GM12872 (cell line): ENCODE measurements around the gene PEAK3.

Source experiments
- CTCF ChIP-seq: IDR thresholded peaks from 3 replicates; pipeline ENCODE4 v1.5.1; 2011; ENCODE audit warnings: low read depth, mild to moderate bottlenecking, low read length, moderate library complexity; ENCODE audit not compliant: insufficient read depth

The PEAK3 gene

GRCh38 chr19:2252055-2252796 is 29.7 kb downstream of the PEAK3 start:
- TF ChIP-seq CTCF, result no peak

- no peak for TF ChIP-seq CTCF
These were observed 30.6 kb downstream of the PEAK3 start for GRCh38 chr19:2251106-2252054.

- no peak for TF ChIP-seq CTCF
These were observed 31.2 kb downstream of the PEAK3 start for GRCh38 chr19:2250766-2251105.

- TF ChIP-seq CTCF, result no peak
These were observed 31.9 kb downstream of the PEAK3 start for GRCh38 chr19:2249880-2250765.

- no peak for TF ChIP-seq CTCF
These were observed 32.7 kb downstream of the PEAK3 start, which contains the start of gene AMH for GRCh38 chr19:2249010-2249866. Gene AMH (plus strand): TSS chr19:2249323. CDS start chr19:2249333, 10 bp downstream.

- TF ChIP-seq CTCF, result no peak
These were observed 33.6 kb downstream of the PEAK3 start for GRCh38 chr19:2248136-2249009.
